Measurements from ENCODE around the gene FAM120AOS. TPM values are rescaled to one million over a fixed set of nuclear protein-coding genes. Genes with fewer than 3 reads are reported as not detected.

FAM120AOS gene
- total RNA-seq, 1 experiment from 2014 or later = 53.6 TPM

GRCh38 chr9:93415176-93415690, 38.1 kb downstream of the FAM120AOS start:
- Histone ChIP-seq H3K4me1 (ENCODE audit: insufficient read depth, low read length) (no peaks in the 10 kb centered on the region), H4K5ac (ENCODE audit: insufficient read length, low read depth, low read length) (no peak overlapping the region), H3K9me3 (ENCODE audit: control insufficient read depth, low read depth, low read length) (no peaks in the 10 kb centered on the region), H3K23ac (ENCODE audit: insufficient read length, low read depth, low read length) (no peak overlapping the region), H3K18ac (ENCODE audit: insufficient read length, low read depth, low read length) (no peak overlapping the region), H4K91ac (ENCODE audit: insufficient read length, low read depth, low read length) (no peak overlapping the region), H2BK15ac (ENCODE audit: low read depth, low read length) (no peak overlapping the region), H3K79me2 (ENCODE audit: insufficient read depth, low read length) (no peaks in the 10 kb centered on the region), H3K79me1 (ENCODE audit: insufficient read depth, low read depth, low read length, poor library complexity, severe bottlenecking) (no peaks in the 10 kb centered on the region), H4K20me1 (ENCODE audit: control insufficient read depth, insufficient read depth, insufficient read length) (no peaks in the 10 kb centered on the region), H3K9ac (ENCODE audit: extremely low read depth, insufficient read length, low read length) (no peak overlapping the region), H4K8ac (replicated peaks; ENCODE audit: insufficient read length, low read depth, low read length) (no peak overlapping the region), H2AFZ (ENCODE audit: low read length) (no peak overlapping the region), H2BK12ac (ENCODE audit: insufficient read length, low read depth, low read length) (no peak overlapping the region), H3T11ph (ENCODE audit: low read length) (no peak overlapping the region), H2BK5ac (ENCODE audit: insufficient read length, low read length) (no peak overlapping the region), H3K4me2 (ENCODE audit: insufficient read depth, insufficient read length, low read length) (no peak overlapping the region), H3K23me2 (ENCODE audit: insufficient read length, low read depth, low read length, poor library complexity, severe bottlenecking) (no peaks in the 10 kb centered on the region), H3K14ac (ENCODE audit: insufficient read depth, low read length) (no peak overlapping the region), H3K27ac (ENCODE audit: insufficient read length, low read depth, low read length) (no peak overlapping the region), H3K56ac (ENCODE audit: insufficient read length, low read depth, low read length) (no peak overlapping the region), H3K27me3 (ENCODE audit: insufficient read depth, low read length) (no peaks in the 10 kb centered on the region), H2BK20ac (ENCODE audit: low read depth, low read length, poor library complexity, severe bottlenecking) (no peak overlapping the region), H2BK120ac (ENCODE audit: low read depth, low read length, poor library complexity, severe bottlenecking) (no peak overlapping the region), H3K4ac (ENCODE audit: low read depth, low read length) (no peak overlapping the region), H2AK5ac (ENCODE audit: insufficient read length, low read length) (no peak overlapping the region)
- no peak overlapping the region for H3K27ac Mint-ChIP-seq
- no peaks in the 10 kb centered on the region; the same call in 1 of the 2 replicates for H3K27me3 Mint-ChIP-seq (ENCODE audit: low read depth)
- H3K4me3 Mint-ChIP-seq = no peak overlapping the region
- H3K4me1 Mint-ChIP-seq = peaks cover 0 to 2% of the 10 kb centered on the region in 2 experiments; a peak in 2 of 4 replicates
- peaks cover 0 to 12% (median 9%) of the 10 kb centered on the region in 3 experiments; a peak in 5 of 7 replicates for H3K36me3 Mint-ChIP-seq (ENCODE audit: insufficient read depth in 1 of 3, low read depth in 3 of 3)
- TF ChIP-seq CTCF (conservative IDR thresholded peaks at IDR 0.05) = no peak
- DNase-seq = no peak
- H3K9me3 Mint-ChIP-seq = peaks cover 14 to 23% of the 10 kb centered on the region in 2 experiments
- WGBS (ENCODE audit: extremely low coverage, insufficient read length, low lambda C conversion rate) = no CpG with 5 or more reads among the region's 2 CpGs

All from H9 (cell line).